Measurements from ENCODE around the gene ARID2. TPM values are rescaled to one million over a fixed set of nuclear protein-coding genes. Genes with fewer than 3 reads are reported as not detected.

The ARID2 gene
- total and polyA plus RNA-seq, 8 donors: 29.2 to 42.6 (median 34.1) TPM

DNA sequence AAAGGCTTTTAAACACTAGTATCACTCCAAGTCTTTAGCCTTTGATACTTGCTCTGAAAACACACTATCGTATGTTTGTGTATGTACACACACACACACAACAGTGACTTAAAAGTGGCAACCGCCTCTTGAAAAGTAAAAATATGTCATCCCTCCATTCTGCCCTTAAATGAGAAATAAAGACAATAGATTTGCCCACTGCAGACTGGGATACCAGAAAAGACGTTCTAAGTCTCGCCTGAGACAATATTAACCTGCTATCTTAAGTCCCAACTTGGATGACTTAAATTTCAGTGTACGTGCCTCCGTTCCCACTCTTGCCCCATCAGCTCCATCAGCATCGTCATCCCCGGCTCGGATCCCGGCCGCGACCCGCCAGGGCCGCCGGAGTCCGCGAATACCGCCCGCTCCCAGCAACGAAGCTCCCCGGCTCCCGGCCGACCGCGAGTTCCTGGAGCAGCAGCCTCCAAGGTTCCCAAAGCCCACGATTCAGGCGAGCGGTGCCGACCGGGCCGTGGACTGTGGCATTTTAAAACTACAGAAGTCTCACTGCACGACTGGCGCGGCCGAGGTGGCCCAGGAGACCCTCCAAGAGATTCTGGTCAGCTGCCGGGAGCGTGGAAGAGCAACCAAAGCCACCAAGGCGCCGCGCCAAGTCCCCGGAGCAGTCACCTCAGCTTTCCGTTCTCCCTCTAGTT, 2.8 kb upstream of the ARID2 start:
- Histone ChIP-seq H3K27ac (peak overlapping the region; percentile 99), H3K9me3 (no peaks in the 10 kb centered on the region), H3K4me3 (peak overlapping the region; percentile 64 to 92), H3K27me3 (no peaks in the 10 kb centered on the region), H3K36me3 (no peaks in the 10 kb centered on the region), H3K4me1 (peaks cover 13 to 47% of the 10 kb centered on the region in 2 donors)
- DNase-seq (peak in 3 of 4 donors; percentile 46 to 92 (median 64)), ATAC-seq (peak; percentile 1)
- intact Hi-C loops (cut with DNase I): no loop called here
- TF ChIP-seq, protein P1, sequence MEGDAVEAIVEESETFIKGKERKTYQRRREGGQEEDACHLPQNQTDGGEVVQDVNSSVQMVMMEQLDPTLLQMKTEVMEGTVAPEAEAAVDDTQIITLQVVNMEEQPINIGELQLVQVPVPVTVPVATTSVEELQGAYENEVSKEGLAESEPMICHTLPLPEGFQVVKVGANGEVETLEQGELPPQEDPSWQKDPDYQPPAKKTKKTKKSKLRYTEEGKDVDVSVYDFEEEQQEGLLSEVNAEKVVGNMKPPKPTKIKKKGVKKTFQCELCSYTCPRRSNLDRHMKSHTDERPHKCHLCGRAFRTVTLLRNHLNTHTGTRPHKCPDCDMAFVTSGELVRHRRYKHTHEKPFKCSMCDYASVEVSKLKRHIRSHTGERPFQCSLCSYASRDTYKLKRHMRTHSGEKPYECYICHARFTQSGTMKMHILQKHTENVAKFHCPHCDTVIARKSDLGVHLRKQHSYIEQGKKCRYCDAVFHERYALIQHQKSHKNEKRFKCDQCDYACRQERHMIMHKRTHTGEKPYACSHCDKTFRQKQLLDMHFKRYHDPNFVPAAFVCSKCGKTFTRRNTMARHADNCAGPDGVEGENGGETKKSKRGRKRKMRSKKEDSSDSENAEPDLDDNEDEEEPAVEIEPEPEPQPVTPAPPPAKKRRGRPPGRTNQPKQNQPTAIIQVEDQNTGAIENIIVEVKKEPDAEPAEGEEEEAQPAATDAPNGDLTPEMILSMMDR (IDR thresholded peaks at IDR 0.05): no peak

DNA sequence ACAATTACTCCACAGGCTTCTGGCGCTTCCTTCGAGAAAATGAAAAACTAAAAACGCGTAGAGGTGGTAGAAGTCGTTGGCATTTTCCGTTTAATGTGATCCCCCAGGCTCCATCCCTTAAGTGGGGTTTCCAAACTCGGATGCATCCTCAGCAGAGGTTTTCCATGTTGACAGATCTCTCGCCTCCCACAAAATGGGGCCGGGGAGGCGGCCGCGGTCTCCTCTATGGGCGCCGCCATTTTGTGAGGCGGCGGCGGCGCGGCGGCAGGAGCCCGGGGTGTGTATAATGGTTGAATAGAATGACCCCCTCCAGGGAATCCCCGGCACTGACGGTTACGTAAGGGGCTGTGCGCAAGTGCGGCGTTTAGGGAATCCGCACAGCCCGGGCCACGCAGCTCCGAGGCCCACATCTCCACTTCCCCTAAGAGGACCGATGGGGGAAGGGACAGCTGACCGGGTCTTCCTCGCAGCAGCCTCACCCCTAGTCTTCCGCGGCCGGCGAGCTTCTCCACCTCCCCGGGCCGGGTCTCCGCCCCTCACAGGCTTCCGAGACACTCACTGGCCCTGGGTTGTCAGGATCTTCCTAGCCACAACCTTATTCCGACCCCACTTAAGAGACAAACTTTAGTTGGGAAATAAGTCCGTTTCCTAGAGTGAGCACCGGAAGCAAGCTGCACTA, 2.1 kb upstream of the ARID2 start:
- intact Hi-C loops (cut with DNase I): no loop called here
- no peaks in the 10 kb centered on the region for H3K36me3 ChIP-seq
- H3K27ac ChIP-seq: peak overlapping the region; percentile 99
- no peaks in the 10 kb centered on the region for H3K9me3 ChIP-seq
- peak overlapping the region; percentile 64 to 92 for H3K4me3 ChIP-seq
- H3K4me1 ChIP-seq: peaks cover 16 to 47% of the 10 kb centered on the region in 2 donors
- H3K27me3 ChIP-seq: no peaks in the 10 kb centered on the region
- ATAC-seq: peak; percentile 74
- TF ChIP-seq, protein P1 (IDR thresholded peaks at IDR 0.05): peak in 1 of 2 donors; percentile 5
- peak; percentile 92 to 98 (median 96) for DNase-seq

DNA sequence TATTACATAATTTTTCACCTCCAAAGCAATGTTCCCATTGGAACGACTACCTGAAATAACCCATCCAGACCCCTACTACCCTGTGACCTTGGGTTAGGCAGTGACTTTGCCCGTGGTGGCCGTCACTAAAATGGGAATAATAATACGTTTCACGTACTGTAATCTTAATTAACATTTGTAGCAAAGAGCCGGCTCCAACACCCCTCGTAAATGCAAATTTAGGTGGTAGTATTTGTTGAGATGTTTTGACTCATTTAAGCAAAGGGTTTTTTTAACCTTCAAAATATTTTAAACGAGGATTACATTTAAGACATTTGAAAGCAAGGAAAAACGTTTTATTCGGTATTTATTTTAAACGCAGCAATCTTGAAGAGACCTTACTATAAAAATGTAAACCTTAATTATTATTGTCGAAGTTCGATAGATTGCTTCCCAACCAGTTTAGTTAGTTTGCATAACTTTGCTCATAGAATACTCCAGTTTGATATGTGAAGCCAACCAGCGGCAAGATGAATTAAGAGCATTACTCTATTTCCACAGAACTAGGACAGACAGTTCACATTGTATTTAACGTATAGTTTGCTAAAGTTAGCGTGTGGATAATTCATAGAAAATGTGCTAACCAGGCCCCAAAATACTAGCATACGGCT, 1.4 kb upstream of the ARID2 start:
- H3K4me3 ChIP-seq: peak overlapping the region; percentile 64 to 92
- TF ChIP-seq, protein P1 (IDR thresholded peaks at IDR 0.05): no peak
- DNase-seq (no peak), ATAC-seq (no peak)
- H3K27ac ChIP-seq: peak overlapping the region; percentile 99
- H3K9me3 ChIP-seq: no peaks in the 10 kb centered on the region
- intact Hi-C loops (cut with DNase I): no loop called here
- peaks cover 21 to 48% of the 10 kb centered on the region in 2 donors for H3K4me1 ChIP-seq
- H3K36me3 ChIP-seq: no peaks in the 10 kb centered on the region
- H3K27me3 ChIP-seq: no peaks in the 10 kb centered on the region

DNA sequence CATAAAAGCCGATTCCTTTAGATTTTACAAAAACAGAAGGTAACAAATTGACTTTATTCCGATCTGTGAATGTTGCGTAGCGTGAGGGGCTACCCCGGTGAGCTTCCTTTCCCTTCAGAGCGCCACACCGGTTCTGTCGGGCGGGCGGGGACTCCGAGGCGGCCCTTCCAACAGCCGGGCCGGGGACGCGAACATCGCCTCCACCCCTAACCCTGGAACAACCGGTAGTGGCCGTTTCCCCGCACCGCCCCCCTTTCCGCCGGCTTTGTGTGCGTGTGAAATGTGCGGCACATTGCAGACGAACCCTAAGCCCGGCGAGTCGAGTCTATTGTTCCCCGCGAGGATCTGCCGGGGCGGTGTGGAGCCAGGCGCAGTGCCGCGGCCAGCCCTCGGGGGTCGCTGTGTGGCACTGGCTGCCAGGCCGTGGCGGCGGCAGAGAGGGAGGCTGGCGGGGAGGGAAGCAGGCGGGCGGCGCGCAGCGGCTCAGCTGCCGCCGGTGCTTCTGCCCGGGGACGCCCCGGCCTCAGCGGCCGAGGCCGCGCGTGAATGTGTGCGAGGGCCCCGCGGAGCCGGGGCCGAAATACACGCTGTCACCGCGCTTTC, 775 bp upstream of the ARID2 start:
- peak overlapping the region; percentile 99 for H3K27ac ChIP-seq
- peak overlapping the region; percentile 64 to 92 for H3K4me3 ChIP-seq
- H3K27me3 ChIP-seq: no peaks in the 10 kb centered on the region
- peaks cover 25 to 48% of the 10 kb centered on the region in 2 donors for H3K4me1 ChIP-seq
- intact Hi-C loops (cut with DNase I): no loop called here
- H3K9me3 ChIP-seq: no peaks in the 10 kb centered on the region
- TF ChIP-seq, protein P1 (IDR thresholded peaks at IDR 0.05): peak; percentile 91 to 97
- no peaks in the 10 kb centered on the region for H3K36me3 ChIP-seq
- ATAC-seq (peak; percentile 79), DNase-seq (peak; percentile 93 to 99 (median 96))

DNA sequence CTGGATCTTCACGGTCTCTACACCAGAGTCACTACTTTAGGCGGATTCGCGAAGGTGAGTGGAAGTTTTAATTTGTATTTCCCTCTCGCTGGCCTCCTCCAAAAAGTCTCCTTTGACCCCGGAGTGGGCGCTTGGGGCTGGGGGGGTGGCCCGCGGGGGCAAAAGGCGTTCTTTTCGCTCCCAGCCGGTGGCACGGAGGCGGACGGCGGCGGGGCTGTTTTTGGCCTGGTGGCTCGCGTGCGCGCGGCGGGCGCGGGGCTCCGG, 510 bp downstream of the ARID2 start:
- peak overlapping the region; percentile 99 for H3K27ac ChIP-seq
- H3K27me3 ChIP-seq: no peaks in the 10 kb centered on the region
- no peaks in the 10 kb centered on the region for H3K9me3 ChIP-seq
- peak in 2 of 4 donors; percentile 38 to 87 for DNase-seq
- ATAC-seq: no peak
- H3K36me3 ChIP-seq: no peaks in the 10 kb centered on the region
- H3K4me3 ChIP-seq: peak overlapping the region; percentile 64 to 92
- intact Hi-C loops (cut with DNase I): no loop called here
- TF ChIP-seq, protein P1 (IDR thresholded peaks at IDR 0.05): no peak
- peaks cover 24 to 43% of the 10 kb centered on the region in 2 donors for H3K4me1 ChIP-seq
